PFSK-1 (cell line): Measurements from ENCODE around the gene MAGI1.

Source experiments
- FOXP2 ChIP-seq: optimal IDR thresholded peaks from 2 replicates; pipeline ENCODE3; 2011; ENCODE audit warnings: borderline replicate concordance, control low read depth, inconsistent platforms; ENCODE audit not compliant: insufficient read depth; ENCODE audit errors: extremely low read length, extremely low read depth
- POLR2AphosphoS5 ChIP-seq: IDR thresholded peaks from 2 replicates; pipeline ENCODE4 v1.6.1; 2012; ENCODE audit warnings: low read depth, mild to moderate bottlenecking, control low read depth, low read length, moderate library complexity
- SIN3A ChIP-seq: IDR thresholded peaks from 2 replicates; pipeline ENCODE4 v1.6.1; 2012; ENCODE audit warnings: mild to moderate bottlenecking, low read length, moderate library complexity, borderline replicate concordance; ENCODE audit not compliant: insufficient read depth
- TAF1 ChIP-seq: IDR thresholded peaks from 2 replicates; pipeline ENCODE4 v1.6.1; 2012; ENCODE audit warnings: low read length, control low read depth, borderline replicate concordance; ENCODE audit not compliant: insufficient read depth
- TF ChIP-seq, protein P1 (sequence below), 2 experiments: IDR thresholded peaks; 2 replicates each; pipeline versions ENCODE4 v1.6.1 to v1.8.0; 2011 to 2012; ENCODE audit warnings: low read depth in 2 of 2, low read length in 2 of 2, control low read depth in 1 of 2, inconsistent platforms in 1 of 2, mild to moderate bottlenecking in 1 of 2, moderate library complexity in 1 of 2; ENCODE audit not compliant: insufficient read depth in 1 of 2

The MAGI1 gene

DNA sequence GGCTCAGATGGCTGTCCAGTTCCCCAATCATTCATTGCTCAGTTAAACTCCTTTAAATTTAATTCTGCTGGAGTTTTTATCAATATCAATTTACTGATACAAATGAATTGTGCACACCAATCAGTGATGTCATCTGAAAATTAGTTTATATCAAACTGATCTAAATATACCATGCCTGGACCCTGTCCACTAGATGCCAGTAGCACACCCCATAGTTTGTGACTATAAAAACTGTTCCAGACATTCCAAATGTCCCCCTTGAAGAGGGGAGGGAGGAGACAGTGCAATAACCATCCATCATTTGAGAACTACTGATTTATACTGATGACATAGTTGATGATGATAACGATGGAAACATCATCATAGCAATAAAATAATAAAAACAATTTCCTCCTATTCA is 232.1 kb downstream of the MAGI1 start:
- no peak for TF ChIP-seq TAF1
- no peak for TF ChIP-seq SIN3A
- TF ChIP-seq FOXP2 = no peak
- TF ChIP-seq POLR2AphosphoS5 = no peak

DNA sequence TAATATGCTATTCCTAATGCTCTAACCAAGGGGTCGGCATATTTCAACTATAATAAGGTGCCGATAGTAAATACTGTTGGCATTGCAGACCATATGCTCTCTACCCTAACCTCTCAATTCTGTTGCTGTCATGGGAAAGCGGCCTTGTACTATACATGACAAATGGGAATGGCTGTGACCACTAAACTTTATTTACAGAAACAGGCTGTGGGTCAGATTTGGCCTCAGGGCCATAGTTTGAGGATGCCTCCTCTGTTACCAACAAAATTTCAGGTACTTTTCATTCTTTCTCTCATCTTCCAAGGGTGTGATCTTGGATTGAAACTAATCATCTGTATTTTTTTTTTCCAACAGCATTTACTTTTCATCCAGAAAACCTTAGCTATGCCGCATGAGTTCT is 242.0 kb downstream of the MAGI1 start:
- no peak for TF ChIP-seq POLR2AphosphoS5
- no peak for TF ChIP-seq TAF1
- TF ChIP-seq, protein P1, sequence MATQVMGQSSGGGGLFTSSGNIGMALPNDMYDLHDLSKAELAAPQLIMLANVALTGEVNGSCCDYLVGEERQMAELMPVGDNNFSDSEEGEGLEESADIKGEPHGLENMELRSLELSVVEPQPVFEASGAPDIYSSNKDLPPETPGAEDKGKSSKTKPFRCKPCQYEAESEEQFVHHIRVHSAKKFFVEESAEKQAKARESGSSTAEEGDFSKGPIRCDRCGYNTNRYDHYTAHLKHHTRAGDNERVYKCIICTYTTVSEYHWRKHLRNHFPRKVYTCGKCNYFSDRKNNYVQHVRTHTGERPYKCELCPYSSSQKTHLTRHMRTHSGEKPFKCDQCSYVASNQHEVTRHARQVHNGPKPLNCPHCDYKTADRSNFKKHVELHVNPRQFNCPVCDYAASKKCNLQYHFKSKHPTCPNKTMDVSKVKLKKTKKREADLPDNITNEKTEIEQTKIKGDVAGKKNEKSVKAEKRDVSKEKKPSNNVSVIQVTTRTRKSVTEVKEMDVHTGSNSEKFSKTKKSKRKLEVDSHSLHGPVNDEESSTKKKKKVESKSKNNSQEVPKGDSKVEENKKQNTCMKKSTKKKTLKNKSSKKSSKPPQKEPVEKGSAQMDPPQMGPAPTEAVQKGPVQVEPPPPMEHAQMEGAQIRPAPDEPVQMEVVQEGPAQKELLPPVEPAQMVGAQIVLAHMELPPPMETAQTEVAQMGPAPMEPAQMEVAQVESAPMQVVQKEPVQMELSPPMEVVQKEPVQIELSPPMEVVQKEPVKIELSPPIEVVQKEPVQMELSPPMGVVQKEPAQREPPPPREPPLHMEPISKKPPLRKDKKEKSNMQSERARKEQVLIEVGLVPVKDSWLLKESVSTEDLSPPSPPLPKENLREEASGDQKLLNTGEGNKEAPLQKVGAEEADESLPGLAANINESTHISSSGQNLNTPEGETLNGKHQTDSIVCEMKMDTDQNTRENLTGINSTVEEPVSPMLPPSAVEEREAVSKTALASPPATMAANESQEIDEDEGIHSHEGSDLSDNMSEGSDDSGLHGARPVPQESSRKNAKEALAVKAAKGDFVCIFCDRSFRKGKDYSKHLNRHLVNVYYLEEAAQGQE (IDR thresholded peaks at IDR 0.05; ENCODE audit: insufficient read depth in 1 of 2, low read depth in 2 of 2, low read length in 2 of 2) = no peak
- no peak for TF ChIP-seq FOXP2
- TF ChIP-seq SIN3A = no peak

DNA sequence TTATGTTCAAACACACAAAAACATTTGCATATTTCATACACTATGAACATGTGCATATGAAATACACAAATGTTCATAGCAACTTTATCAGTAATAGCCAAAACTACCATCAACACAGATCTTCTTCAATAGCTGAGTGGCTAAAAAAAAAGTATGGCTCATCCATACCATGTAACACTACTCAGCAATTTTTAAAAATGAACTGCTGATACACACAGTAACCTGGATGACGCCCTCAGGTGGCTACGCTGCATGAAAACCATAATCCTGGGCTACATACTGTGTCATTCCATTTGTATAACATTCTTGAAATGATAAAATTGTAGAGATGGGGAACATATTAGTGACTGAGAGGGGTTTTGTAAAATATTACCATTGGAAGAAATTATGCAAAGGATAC is 243.6 kb downstream of the MAGI1 start:
- no peak for TF ChIP-seq SIN3A
- no peak for TF ChIP-seq TAF1
- TF ChIP-seq POLR2AphosphoS5 = no peak
- TF ChIP-seq, protein P1 (IDR thresholded peaks at IDR 0.05; ENCODE audit: insufficient read depth in 1 of 2, low read depth in 2 of 2, low read length in 2 of 2) = no peak
- no peak for TF ChIP-seq FOXP2

DNA sequence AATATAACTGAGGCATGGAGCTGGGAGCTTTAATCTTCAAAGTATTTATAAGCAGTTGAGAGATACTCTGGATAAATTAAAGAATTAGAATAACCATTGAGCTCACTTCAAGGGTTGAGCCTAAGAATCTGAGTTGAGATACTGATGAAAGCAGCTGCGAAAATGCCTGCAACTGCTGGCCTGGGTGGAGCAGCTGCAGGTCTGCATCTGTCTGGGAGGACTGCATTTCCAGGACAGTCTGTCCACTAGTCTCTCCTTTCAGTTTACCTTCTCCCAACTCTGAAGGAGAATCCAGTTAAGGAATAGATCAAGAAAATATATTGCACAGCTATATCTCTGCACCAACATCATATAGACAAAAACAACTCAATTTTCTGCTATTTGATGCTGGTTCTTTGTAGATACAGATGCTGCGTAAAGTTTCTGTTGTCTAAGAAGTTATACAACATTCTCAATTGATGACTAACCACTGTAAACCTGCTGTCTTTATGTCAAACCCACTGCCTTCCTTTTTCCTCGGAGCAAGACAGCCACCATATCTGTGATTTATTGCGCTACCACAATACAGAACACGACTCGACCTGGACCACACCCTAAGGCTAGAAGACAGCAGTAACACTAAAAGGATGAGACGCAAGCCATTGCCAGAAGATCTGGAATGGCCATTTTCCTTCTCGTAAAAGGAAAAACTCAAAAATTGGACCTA is 245.1 kb downstream of the MAGI1 start:
- TF ChIP-seq SIN3A (no peak), POLR2AphosphoS5 (no peak), FOXP2 (no peak), TAF1 (no peak)
- TF ChIP-seq, protein P1 (IDR thresholded peaks at IDR 0.05; ENCODE audit: insufficient read depth in 1 of 2, low read depth in 2 of 2, low read length in 2 of 2) = no peak

DNA sequence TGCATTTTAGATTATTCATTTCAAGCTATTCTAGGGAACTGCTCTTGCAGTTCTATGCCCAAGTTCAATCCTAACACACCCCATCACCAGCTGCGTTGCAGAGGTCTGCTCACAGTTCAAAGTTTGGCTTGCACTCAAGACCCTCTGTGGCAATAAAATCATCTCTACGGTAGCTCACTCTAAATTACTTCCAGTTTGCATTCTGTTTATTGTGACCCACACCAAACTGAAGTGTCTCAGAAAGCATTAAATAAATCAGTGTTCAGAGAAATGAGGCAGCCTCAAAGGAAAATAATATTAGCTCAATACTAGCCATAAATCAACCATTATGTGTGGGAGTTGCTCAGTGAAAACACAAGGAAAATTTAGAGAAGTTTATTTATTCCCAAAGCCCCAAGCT is 250.3 kb downstream of the MAGI1 start:
- no peak for TF ChIP-seq FOXP2
- TF ChIP-seq POLR2AphosphoS5 = no peak
- TF ChIP-seq, protein P1 (IDR thresholded peaks at IDR 0.05; ENCODE audit: insufficient read depth in 1 of 2, low read depth in 2 of 2, low read length in 2 of 2) = no peak
- TF ChIP-seq SIN3A = no peak
- TF ChIP-seq TAF1 = no peak
